ENCODE data around the gene SIGLEC8. TPM values are rescaled to one million over a fixed set of nuclear protein-coding genes. Genes with fewer than 3 reads are reported as not detected.

Gene SIGLEC8
- total RNA-seq, 2 experiments from 2014 or later = not detected

DNA sequence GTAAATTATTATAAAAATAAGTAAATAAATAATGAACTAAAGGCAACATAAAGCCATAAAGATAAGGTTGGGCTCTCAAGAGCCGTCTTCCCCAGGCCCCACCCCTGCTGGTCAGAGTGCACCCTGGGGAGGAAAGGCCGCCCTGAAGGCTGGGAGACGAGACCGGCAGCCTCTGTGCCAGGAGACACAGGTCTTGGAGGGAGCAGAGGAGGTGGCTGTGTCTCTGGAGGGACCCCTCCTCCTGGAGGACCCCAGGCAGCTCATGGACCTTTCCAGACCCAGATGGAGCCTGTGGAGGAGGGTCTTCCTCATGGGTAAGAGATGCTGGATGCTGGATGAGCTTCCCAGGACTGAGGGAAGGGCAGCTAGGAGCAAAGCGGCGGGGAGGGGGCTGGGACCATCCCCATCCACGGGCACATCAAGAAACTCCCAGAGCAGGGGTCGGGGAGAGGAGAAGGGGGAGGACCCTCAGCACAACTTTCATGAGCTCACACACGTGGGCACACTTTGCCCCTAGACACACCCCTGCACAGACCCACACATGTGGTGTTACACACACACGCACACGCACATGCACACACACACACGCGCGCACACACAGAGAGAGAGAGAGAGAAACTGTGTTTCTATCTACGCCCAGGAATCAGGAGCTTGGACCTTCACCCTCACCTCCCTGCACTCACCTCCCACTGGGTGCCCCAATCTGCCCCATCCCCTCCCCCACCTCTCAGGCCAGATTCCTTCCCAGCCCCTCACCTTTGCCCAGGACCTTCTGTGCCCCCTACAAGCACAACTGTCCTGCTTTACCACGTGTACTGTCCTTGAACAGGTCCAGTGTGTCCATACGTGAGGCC, 20.4 kb upstream of the SIGLEC8 start, which contains the start of gene CEACAM18:
Gene CEACAM18 (plus strand): TSS at position 159 of the 854 bp plus-strand sequence.
- ChIA-PET POLR2A (no interaction called here), CTCF (ENCODE audit: unreplicated experiment) (no interaction called here)
- H3K79me2 ChIP-seq (ENCODE audit: insufficient read depth, low read depth, low read length) = no peaks in the 10 kb centered on the region
- intact Hi-C loops (cut with micrococcal nuclease; ENCODE audit: unreplicated experiment) = no loop called here
- H3K27ac ChIP-seq (ENCODE audit: low read depth, low read length, poor library complexity, severe bottlenecking) = no peak within 1 kb of the TSS
- BruUV-seq (replicated peaks) = no TSS peak
- no peaks in the 10 kb centered on the region for H4K20me1 ChIP-seq (ENCODE audit: insufficient read depth, low read length)
- no peak within 1 kb of the TSS for H3K4me3 ChIP-seq (ENCODE audit: low read depth, low read length, poor library complexity, severe bottlenecking)
- no peaks in the 10 kb centered on the region for H3K9me3 ChIP-seq (ENCODE audit: low read length)
- no peaks in the 10 kb centered on the region for H3K9me2 ChIP-seq (ENCODE audit: insufficient read depth, low read length)
- H3K36me3 ChIP-seq (ENCODE audit: insufficient read depth, low read length) = no peaks in the 10 kb centered on the region
- no peak within 1 kb of the TSS for H2AFZ ChIP-seq (ENCODE audit: low read length)
- no peak for DNase-seq (ENCODE audit: low spot score)
- H3K4me2 ChIP-seq (ENCODE audit: low read length) = no peak within 1 kb of the TSS
- TF ChIP-seq, protein P1, sequence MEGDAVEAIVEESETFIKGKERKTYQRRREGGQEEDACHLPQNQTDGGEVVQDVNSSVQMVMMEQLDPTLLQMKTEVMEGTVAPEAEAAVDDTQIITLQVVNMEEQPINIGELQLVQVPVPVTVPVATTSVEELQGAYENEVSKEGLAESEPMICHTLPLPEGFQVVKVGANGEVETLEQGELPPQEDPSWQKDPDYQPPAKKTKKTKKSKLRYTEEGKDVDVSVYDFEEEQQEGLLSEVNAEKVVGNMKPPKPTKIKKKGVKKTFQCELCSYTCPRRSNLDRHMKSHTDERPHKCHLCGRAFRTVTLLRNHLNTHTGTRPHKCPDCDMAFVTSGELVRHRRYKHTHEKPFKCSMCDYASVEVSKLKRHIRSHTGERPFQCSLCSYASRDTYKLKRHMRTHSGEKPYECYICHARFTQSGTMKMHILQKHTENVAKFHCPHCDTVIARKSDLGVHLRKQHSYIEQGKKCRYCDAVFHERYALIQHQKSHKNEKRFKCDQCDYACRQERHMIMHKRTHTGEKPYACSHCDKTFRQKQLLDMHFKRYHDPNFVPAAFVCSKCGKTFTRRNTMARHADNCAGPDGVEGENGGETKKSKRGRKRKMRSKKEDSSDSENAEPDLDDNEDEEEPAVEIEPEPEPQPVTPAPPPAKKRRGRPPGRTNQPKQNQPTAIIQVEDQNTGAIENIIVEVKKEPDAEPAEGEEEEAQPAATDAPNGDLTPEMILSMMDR (conservative IDR thresholded peaks at IDR 0.05; ENCODE audit: low read length) = no peak
- no peak for TF ChIP-seq EZH2phosphoT487 (IDR thresholded peaks at IDR 0.05; ENCODE audit: borderline replicate concordance, low read depth, low read length)
- H3K4me1 ChIP-seq (ENCODE audit: insufficient read depth, low read length, poor library complexity, severe bottlenecking) = no peaks in the 10 kb centered on the region

DNA sequence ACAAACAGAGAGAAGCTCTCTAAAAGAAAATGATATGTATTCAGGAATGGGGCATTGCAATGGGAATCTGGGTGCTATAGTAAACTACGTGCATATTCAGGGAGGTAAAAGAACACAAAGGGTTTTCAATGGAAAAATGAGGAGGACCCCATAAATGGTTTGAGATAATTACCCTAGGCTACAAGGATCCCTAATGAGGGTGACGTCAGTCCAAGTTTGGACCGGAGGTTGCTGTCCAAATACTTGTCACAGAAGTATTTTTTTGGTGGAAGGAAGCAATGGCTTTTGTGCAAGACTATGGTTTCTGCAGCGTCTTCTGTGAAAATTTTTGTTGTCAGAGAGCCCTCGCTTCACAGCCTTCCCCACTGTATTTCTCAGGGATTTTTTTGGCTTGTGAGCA, 19.1 kb upstream of the SIGLEC8 start:
- Histone ChIP-seq H3K4me1 (ENCODE audit: insufficient read depth, low read length, poor library complexity, severe bottlenecking) (no peaks in the 10 kb centered on the region), H2AFZ (ENCODE audit: low read length) (no peak overlapping the region), H3K4me3 (ENCODE audit: low read depth, low read length, poor library complexity, severe bottlenecking) (no peak overlapping the region), H3K4me2 (ENCODE audit: low read length) (no peak overlapping the region), H3K36me3 (ENCODE audit: insufficient read depth, low read length) (no peaks in the 10 kb centered on the region), H4K20me1 (ENCODE audit: insufficient read depth, low read length) (no peaks in the 10 kb centered on the region), H3K9me3 (ENCODE audit: low read length) (no peaks in the 10 kb centered on the region), H3K27ac (ENCODE audit: low read depth, low read length, poor library complexity, severe bottlenecking) (no peak overlapping the region), H3K9me2 (ENCODE audit: insufficient read depth, low read length) (no peaks in the 10 kb centered on the region), H3K79me2 (ENCODE audit: insufficient read depth, low read depth, low read length) (no peaks in the 10 kb centered on the region)
- no TSS peak for BruUV-seq (replicated peaks)
- CTCF ChIA-PET (ENCODE audit: unreplicated experiment) = no interaction called here
- intact Hi-C loops (cut with micrococcal nuclease; ENCODE audit: unreplicated experiment) = no loop called here
- no peak for DNase-seq (ENCODE audit: low spot score)
- TF ChIP-seq, protein P1 (conservative IDR thresholded peaks at IDR 0.05; ENCODE audit: low read length) = no peak
- TF ChIP-seq EZH2phosphoT487 (IDR thresholded peaks at IDR 0.05; ENCODE audit: borderline replicate concordance, low read depth, low read length) = no peak
- POLR2A ChIA-PET = interaction anchor here (0.7 kb wide), 1 partner anchor 66 kb away, joined by 5 read pairs; no protein-coding TSS in a partner anchor

DNA sequence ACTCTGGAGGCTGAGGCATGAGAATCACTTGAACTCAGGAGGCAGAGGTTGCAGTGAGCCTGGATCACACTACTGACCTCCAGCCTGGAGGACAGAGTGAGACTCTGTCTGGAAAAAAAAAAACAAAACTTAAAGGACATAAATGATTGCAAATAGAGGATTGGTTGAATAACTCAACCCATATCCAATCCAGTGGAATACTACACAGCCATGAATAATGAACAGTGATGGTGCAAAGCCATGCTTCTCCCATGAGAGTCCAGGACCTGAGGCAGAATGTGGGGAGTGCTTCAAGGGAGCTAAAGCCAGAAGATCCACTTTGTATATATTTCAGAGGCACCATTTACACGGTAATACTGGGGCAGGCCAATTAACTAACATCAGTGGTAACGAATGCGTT, 17.9 kb upstream of the SIGLEC8 start:
- no peaks in the 10 kb centered on the region for H3K9me2 ChIP-seq (ENCODE audit: insufficient read depth, low read length)
- H3K4me2 ChIP-seq (ENCODE audit: low read length) = no peak overlapping the region
- no peaks in the 10 kb centered on the region for H3K79me2 ChIP-seq (ENCODE audit: insufficient read depth, low read depth, low read length)
- intact Hi-C loops (cut with micrococcal nuclease; ENCODE audit: unreplicated experiment) = no loop called here
- DNase-seq (ENCODE audit: low spot score) = no peak
- no peaks in the 10 kb centered on the region for H3K36me3 ChIP-seq (ENCODE audit: insufficient read depth, low read length)
- H3K4me3 ChIP-seq (ENCODE audit: low read depth, low read length, poor library complexity, severe bottlenecking) = no peak overlapping the region
- CTCF ChIA-PET (ENCODE audit: unreplicated experiment) = no interaction called here
- no peak overlapping the region for H2AFZ ChIP-seq (ENCODE audit: low read length)
- H3K4me1 ChIP-seq (ENCODE audit: insufficient read depth, low read length, poor library complexity, severe bottlenecking) = no peaks in the 10 kb centered on the region
- BruUV-seq (replicated peaks) = no TSS peak
- H3K27ac ChIP-seq (ENCODE audit: low read depth, low read length, poor library complexity, severe bottlenecking) = no peak overlapping the region
- TF ChIP-seq, protein P1 (conservative IDR thresholded peaks at IDR 0.05; ENCODE audit: low read length) = no peak
- TF ChIP-seq EZH2phosphoT487 (IDR thresholded peaks at IDR 0.05; ENCODE audit: borderline replicate concordance, low read depth, low read length) = no peak
- POLR2A ChIA-PET = no interaction called here
- H3K9me3 ChIP-seq (ENCODE audit: low read length) = no peaks in the 10 kb centered on the region
- H4K20me1 ChIP-seq (ENCODE audit: insufficient read depth, low read length) = no peaks in the 10 kb centered on the region
